ENCODE data around the gene IFITM5.
"Not testable (repeated sequence)": the region's sequence is repeated elsewhere in the genome, so short reads cannot be mapped to it uniquely, and the experiment has no call there.

The IFITM5 gene

DNA sequence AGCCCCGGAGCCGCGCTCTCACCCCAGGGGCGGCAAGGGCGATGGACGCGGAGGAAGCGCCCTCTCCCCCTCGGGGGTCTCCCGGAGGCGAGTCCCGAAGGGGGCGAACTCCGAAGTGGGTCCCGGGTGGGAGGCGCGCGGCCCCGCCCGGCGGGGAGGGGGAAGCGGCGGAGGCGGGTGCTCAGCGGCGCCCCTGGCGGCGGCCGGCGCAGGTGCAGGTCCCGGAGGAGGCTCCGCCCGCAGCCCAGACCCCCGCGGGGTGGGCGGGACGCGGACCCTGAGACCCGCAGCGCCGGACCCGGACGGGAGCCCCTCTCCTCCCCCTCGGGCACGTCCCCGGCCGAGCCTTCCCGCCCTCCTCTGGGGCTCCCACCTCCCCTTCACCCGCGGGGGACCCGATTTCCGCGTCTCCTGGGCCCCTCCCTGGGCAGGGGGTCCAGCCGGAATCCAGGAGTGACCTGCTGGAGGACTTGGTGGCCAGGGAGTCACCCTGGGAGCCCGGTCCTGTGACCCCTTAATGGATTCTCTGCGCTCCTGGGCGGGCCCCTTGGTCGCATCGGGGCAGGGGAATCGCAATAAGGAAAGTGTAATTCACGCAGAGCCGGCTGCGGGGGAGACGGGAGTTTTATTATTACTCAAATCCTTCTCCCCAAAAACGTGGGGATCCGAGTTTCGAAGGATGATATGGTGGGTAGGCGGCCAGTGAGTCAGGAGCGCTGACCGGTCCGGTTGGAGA, 11.9 kb upstream of the IFITM5 start:
- DNase-seq: not testable (repeated sequence)

DNA sequence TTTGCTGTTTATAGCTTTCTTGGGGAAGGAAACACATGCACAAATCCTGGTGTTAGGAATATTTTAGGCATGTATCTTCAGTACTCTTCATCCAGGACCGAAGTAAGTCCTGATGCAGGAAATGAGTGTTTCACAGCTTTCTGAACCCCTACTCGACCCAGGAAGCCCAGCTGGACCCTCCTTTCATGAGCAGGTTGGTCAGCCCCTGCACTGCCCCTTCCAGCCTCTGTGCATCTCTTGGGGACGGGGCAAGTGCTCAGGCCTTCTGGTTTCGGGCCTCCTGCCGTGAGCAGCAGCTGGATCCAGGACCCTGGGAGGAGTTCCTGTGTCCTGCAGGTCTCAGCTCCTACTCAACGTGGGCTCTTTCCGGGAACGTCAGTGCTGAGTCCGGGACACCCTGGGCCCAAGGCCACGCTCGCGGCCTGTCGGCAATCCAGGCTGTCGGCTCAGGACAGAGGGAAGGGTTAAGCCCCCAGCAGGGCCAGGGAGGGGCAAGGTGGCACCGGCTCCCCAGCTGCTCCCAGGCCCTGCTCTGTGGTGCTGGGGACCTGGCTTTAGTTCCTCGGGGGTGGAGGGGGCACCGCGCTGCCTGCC, 10.8 kb upstream of the IFITM5 start:
- not testable (repeated sequence) for DNase-seq

DNA sequence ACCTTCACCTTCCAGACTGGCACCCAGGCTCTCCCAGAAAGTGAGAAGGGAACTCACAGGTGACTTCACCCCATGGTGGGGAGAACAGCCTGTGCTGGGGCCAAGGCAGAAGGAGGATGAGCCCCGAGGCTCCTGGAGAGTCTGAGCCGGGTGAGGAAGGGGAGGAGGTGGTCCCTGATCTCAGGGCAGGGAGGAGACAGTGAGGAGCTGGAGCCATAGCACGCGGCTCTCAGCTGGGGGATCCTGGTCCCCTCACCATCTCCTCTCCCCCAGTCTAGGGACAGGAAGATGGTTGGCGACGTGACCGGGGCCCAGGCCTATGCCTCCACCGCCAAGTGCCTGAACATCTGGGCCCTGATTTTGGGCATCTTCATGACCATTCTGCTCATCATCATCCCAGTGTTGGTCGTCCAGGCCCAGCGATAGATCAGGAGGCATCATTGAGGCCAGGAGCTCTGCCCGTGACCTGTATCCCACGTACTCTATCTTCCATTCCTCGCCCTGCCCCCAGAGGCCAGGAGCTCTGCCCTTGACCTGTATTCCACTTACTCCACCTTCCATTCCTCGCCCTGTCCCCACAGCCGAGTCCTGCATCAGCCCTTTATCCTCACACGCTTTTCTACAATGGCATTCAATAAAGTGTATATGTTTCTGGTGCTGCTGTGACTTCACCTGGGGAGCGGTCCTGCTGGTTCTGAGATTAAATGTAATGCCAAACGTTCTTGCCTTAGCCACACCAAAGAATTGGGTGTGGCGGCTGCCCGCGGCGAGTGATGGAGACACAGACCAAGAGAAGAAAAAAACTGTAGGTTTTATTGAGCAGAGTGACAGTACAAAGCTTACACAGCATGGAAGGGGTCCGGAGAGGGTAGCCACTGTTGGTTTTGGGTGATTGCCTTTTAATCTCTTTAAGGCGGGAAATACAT, 9.7 kb upstream of the IFITM5 start:
- not testable (repeated sequence) for DNase-seq

DNA sequence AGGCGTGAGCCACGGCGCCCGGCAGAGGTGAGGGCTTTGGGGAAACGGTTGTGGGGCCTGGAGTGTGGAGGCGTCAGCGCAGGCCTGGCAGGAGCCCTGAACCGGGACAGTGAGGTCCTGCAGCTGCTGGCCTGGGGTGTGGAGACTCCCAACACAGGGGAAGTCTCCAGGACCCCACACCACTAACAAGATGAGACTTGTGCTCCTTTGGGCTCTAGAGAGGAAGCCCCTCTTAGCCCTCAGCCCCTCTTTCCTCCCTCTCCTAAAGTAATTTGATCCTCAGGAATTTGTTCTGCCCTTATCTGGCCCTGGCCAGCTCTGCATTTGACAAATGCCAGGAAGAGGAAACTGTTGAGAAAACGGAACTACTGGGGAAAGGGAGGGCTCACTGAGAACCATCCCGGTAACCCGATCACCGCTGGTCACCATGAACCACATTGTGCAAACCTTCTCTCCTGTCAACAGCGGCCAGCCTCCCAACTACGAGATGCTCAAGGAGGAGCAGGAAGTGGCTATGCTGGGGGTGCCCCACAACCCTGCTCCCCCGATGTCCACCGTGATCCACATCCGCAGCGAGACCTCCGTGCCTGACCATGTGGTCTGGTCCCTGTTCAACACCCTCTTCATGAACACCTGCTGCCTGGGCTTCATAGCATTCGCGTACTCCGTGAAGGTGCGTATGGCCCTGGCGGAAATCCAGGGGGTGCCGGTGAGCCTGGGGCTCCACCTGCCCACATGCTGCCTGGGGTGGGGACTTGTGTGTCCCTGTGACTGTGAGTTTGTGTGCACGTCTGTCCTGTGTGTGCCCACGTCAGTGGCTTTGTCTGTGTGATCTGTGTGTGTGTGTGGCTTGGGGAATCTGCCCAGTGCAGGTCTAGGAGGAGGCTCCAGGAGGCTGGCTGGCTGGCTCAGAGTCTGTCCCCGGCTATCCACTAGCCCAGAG, 8.7 kb upstream of the IFITM5 start, which contains the start of gene IFITM2:
IFITM2 (plus strand) TSS at position 51 of the 943 bp plus-strand sequence; CDS start at position 428, 377 bp downstream.
- DNase-seq: not testable (repeated sequence)

DNA sequence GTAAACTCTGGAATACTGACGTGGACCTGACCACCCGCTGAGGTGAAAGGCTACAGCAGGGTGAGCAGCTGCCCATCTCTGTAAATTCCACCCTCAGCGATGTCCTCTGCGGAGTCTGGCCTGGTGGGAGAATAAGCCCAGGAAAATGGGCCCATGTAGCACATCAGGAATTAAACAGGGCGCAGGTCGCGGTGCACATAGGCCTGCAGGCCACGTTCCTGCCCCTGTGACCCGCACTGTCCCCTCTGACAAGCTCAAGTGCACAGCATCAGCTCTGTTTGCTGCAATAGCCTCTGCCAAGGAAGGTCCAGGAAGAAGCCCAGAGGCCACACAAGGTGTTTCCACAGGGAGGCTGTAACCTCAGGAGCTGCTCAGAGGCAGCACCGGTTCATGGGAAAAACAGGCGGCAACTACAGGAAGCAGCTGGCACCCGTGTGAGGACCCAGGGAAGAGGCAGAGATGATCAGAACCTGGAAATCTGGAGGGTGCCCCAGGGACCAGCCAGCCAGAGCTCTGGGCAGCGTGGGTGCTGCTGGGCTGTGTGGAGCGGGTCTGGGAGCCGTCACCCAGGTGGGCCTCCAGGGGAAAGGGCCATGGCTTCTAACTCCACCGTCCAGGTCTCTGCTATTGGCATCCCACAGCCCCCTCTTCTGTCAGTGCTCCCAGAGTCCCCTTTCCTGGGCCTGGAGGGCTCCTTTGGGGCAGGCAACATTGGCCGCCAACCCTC, 7.5 kb upstream of the IFITM5 start:
- DNase-seq: no peak

DNA sequence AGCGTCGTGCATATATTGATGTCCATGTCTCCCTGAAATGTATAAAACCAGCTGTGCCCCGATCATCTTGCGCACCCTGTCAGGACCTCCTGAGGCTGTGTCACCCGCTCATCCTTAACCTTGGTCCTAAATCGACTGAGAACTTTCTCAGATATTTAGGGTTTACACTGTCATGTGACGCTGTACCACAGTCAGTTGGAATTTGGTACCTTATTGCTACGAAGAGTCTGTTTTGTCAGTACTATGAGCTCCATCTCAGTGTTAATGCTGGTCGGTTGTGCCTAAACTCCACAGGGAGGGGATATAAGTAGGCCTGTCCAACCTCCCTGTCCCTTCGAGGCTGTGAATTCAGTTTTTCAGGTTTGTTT, 6.5 kb upstream of the IFITM5 start:
- no peak for DNase-seq

DNA sequence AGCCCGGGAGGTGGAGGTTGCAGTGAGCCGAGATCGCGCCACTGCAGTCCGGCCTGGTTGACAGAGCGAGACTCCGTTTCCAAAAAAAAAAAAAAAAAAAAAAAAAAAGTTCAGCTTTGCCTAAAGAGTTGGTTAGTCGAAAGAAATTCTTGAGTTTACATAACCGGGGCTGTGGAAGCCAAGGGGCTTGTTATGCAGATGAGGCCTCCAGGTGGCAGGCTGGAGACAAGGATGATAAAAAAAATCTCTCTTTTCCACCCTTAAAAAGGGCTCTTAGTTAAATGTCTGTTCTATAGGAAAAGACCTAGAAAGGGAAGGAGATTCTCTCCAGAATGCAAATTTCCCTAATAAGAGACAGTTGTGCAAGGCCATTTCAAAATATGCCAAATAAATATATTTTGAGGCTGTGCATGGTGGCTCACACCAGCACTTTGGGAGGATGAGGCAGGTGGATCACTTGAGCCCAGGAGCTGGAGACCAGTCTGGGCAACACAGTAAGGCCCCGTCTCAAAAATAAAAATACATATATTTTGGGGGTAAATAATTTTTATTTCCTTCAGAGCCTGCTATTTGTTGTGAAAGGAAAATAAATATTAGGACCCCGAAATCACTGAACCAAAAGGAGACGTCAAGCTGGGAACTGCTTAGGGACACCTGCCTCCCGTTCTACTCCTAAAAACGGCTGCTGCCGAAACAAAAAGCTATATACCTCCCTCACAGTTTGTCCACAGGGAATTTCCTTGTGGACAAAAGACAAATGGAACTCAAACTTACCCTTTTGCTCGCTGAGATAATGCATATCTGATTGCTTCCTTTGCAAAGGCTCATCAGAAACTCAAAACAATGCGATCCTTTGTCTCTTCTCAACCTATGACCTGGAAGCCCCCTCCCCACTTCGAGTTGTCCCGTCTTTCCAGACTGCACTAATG, 5.9 kb upstream of the IFITM5 start:
- no peak for DNase-seq

DNA sequence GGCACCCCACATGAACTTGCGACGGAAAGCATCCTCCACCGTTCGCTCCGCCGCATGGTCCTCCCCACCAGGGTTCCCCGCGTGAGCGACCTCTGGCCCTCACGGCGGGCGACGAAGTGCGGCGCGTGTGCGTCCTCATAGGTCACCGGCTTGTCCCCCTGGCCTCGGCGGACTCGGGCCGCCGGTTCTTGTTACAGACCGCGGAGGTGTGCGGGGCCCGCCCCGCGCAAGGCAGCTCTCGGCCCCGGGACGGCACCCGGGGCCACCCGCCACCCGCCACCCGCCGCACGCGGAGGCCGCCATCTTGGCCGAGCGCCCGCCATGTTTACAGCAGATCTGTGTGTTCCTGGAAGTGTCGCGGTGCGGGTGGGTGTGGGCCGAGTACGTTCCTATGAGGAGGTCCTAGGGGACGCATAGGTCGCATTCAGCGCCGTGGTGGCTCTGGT, 4.8 kb upstream of the IFITM5 start:
- no peak for DNase-seq

DNA sequence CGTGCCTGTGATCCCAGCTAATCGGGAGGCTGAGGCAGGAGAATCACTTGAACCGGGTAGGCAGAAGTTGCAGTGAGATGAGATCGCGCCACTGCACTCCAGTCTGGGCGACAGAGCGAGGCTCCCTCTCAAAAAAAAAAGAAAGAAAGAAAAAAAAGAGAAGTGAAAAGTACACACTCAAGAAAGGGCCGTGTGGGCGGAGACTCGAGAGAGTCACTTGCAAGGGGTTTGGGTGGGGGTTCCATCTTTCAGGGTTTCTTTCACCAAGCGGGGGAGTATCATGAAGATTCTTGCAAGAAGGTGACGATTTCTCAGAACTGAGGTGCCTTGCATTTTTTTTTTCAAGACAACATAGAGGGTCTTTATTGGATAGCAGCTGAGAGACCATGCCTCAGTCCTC, 4.0 kb upstream of the IFITM5 start:
- no peak for DNase-seq

DNA sequence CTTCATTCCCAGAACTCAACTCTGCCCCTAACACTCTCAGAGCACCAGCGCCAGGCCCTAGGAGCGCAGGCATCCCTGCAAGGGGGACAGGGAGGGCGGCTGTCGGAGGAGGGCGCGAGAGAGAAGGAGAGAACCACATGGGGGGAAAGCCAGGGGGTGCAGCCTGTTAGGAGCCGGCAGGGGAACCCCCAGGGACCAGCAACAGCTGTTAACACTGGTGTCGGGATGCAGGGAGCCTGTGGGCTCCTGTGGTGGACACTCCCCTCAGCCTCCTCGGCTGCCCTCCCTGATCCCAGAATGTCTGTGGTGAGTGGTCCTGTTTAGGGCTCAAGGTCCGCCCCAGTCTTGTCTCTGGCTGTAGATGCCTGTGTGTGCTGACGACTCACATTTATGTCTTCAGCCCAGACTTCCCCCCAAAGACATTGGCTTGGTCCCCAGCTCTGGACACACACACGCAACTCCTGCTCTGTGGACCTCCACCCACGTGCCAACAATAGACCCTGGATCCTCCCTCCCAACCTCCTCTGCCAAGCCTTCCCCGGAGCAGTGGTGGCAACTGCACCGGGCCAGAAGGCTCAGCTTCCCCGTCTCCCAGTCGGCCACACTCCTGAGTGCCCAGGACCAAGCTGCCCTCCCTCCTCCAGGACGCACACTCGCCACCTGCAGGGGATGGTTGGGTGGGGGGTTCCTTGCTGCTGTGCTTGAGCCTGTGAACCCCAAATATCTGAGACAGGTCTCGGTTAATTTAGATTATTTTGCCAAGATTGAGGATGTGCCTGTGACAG, 817 bp upstream of the IFITM5 start:
- no peak for DNase-seq

DNA sequence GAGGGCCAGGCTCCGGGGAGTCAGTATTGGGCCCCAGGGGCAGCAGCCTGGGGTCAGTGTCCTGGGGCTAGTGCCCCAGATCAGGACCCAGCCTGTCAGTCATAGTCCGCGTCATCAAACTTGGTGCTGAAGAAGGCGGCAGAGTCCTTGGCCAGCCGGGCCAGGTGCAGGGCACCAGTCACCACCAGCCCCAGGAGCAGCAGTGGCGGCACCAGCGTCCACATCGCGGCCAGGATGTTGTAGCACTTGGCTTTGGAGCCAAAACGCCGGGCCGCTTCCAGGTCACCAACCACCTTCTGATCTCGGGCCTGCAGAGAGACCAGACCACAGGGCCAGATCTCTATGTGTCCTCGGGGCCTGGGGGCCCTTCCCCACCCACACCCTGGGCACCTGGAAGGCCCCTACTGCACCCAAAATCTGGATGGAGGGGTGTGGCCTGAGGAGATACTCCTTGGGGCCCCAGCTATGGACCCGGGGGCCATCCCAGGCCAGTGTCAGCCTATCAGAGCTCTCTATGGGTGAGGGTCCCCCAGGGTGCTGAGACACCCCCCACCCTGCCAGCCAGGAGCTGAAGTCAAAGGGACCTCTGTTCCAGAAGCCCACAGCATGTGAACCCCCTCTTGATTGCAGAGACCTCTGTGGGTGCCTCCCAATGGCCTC, 790 bp downstream of the IFITM5 start:
- no peak for DNase-seq

DNA sequence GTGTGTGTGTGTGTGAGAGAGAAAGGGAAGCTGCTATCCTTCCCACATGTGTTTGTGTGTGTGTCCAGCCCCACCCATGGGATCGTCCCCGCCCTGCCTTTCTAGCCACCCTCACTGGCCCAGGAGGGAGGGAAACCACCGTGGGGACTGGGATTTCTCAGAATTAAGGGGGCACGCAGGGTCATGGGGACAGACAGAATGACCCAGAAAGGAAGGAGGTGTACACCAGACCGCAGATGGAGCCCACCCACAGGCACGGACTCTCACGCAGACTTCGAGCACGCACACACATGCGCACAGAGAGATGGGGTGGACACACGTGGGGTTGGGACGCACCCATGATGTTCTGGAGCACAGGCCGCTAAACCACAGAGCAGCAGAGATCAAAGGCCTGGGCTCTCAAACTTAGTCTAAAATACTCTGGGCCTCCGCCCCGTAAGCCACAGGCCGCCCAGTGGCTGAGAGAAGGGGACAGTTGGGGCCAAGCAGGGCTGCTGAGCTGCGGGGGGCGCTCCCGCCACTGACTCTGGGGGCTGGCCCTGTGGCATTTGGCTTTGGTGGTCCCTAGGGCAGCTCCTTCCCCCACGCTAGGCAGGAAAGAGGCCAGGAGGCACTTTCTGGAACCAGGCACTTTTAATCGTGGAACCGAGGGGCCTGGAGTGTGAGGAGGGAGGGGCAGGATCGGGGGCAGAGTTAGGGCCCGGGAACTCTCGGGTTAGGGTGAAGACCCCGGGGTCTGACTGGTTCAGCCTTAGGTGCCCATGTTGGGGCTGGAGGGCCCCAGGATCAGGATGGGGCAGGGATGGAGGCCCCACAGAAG, 1.5 kb downstream of the IFITM5 start:
- no peak for DNase-seq

DNA sequence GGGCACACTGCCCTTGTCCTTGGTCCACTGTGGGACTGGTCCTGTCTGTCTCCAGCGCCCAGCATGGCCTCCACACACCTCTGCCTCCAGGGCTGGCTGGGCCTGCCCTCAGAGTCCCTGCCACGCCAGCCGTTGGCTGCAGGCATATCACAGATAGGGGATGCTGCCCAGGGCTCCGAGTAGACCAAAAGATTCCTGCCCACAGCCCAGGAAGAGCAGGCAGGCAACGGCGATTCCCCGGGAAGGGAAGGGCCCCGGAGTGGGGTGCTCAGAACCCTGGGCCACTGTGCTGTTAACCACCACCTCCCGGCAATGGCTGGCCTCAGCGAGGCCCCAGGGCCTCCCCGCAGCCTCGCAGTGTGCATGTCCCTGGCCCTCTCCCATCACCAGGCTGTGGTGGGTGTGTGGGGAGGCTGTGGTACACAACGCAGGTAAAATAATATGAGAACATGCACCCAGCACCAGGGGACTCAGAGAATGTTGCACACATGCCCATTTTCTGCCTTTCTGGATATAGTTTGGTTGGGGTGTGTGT, 2.2 kb downstream of the IFITM5 start:
- no peak for DNase-seq

DNA sequence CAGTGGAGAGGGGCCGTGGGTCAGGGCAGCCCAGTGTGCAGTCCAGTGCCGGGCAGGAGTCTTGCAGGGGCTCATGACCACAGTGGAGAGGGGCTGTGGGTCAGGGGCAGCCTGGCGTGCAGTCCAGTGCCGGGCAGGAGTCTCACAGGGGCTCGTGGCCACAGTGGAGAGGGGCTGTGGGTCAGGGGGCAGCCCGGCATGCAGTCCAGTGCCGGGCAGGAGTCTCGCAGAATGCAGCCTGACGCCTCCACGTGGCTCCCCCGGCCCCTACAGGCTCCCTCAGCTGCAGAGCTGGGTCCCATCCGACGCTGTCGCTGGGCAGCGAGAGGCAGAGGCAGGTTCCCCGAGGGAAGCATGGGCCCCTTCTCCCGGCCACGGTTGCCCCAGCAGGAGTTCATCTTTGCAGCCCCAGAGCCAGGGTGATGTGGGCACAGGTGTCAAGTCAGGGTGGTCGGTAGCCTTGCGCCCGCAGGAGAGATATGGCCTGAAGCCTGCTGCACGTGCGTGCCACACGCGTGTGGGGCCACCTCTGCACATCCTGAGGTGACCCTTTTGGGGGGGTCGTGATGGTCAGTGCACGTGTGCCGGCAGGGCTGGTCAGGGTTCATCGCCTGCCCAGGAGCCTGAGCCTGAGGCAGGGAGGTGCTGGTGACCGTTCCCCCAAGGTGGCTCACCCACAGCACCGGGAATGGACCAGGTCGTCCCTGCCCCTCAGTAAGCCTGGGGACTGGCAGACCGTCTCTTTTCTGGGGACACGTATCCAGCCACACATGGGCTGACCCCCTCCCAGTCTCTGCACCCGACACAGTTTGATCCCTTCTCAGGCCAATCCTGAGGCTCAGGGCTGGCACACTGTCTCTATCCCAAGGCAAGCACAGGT, 2.9 kb downstream of the IFITM5 start:
- no peak for DNase-seq

DNA sequence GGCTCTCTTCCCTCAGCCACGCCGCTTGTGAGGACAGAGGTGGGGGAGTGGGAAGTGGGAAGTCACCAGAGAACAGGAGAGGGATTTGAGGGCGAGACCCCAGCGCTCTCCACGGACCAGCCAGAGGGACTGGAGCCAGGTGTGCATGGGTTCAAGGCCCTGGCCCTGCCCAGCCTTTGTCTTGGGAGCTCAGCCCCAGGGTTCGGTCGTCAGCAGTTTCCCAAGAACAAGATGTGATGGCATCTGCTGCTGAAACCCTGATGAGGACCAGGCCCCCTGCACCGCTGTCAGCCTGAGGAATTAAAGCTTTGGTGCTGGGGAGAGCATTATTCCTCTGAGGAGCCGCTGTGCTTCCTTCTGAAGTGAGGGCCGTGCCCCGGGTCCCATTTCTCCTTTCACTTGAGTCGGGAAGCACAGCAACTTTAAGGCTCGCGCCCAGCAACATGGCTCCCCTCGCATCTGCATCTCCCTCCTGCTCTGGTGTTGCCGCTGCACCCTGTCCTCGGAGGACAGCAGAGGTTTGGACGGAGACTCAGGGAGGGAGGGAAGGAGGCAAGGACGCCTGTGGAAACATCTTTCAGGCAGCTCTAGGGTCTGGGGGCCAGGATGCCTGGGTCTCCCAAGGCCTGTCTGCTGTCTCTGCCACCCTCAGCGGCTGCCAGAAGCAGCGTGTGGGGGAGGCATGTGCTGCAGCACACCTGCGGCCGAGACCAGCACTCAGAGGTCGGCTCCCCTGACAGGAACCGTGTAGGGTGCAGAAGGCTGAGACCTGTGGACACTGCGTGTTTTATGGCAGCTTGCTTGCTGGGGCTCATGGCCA, 3.8 kb downstream of the IFITM5 start:
- DNase-seq: no peak

DNA sequence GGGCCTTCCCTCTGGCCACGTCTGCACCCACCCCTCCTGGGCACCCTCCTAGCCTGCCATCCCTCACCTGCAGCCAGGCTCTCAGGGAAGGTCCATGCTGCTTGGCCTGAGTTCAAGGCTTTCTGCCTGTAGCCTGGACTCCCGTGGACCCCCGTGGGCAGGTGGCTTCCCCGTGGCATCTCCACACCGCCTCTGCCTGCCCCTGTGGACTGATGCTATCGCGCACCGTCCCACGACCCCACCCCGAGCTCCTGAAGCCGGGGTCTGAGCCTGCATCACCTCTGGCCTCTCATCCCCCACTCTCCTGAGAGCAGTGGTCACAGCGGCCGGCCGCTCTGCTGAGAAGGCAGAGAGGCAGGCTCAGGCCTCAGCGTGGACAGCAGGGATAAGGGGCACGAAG, 4.5 kb downstream of the IFITM5 start:
- no peak for DNase-seq

Measured in activated T-cell treated with anti-CD3 and anti-CD28 coated beads for 4 hours (primary cell).